ENCODE results near the gene TAAR2.
"Not testable (repeated sequence)": the region's sequence is repeated elsewhere in the genome, so short reads cannot be mapped to it uniquely, and the experiment has no call there.

Gene TAAR2

DNA sequence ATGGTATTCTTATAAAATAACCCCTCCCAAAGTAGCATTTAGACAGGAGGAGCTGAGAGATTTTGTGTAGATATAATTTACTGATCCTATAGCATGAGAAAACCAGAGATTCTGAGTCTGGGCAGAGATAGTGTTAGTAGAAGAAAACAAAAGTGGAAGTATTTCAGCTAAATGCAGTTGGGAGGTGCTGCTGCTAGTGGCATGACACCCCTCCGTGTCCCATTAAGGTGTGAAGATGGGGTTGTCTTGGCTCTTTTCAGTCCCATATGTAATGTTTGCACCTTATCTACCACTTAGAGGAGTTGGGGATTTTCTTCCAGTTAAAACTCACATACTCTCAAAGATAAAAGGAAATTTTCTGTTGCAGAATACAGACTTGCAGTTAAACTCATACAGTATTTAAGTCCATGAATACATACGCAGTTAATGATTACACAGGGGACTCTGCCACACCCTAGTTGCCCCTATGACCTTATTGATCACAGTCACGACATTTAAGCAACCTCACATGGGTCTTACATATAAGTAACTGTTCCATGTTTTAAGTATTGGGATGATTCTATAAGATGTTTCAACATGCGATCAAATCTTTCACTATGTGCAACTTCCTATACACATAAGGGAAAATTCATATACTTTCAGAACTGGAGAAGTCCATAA lies 11.5 kb downstream of the TAAR2 start:
- no peak for DNase-seq

- DNase-seq = no peak
These were observed 12.5 kb downstream of the TAAR2 start for GRCh38 chr6:132611616-132612015.

GRCh38 chr6:132607544-132608233 lies 16.4 kb downstream of the TAAR2 start:
- no peak for DNase-seq

DNA sequence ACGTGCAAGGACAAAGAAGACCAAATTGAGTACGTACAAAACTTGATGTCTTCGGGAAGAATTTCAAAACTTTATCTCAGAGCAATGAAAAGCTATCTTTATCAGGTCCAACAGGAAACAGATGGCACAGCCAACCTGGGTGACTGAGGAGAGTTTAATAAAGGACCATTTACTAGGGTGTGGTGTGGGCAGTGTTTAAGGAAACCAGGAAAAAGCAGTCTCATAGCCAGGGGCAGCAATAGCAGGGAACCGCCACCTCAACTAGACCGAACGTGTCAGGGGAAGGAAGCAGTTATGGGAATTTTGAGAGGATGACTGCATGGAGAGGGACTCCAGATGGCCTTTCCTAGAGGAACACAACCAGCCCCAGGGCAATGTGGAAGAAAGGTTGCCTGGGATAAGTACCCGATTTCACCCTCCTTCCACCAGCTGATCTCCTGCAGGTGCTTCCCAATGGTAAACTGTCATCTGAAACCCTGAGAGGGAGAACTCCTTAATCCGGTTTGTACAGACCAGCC lies 19.4 kb downstream of the TAAR2 start:
- no peak for DNase-seq

GRCh38 chr6:132600900-132601299 lies 23.2 kb downstream of the TAAR2 start:
- DNase-seq = not testable (repeated sequence)

- no peak for DNase-seq
These were observed 25.6 kb downstream of the TAAR2 start for GRCh38 chr6:132598473-132598872.

DNA sequence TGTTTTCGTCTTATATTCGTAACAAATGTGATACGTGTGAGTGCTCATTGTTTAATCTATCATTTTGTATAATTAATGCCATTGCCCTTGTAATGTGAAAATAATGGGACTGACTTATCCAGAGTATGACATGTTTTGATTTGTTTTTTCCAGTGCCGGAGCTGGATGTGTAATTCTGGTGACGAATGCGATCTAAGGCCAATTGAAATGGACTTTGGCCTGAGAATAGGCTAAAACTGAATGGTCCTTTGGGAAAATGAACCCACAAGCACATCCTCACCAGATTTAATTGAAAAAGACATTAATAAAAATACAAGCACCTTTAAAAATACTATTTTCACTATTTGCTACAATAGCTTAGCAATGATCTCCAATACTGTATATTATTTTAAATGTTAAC lies 27.9 kb downstream of the TAAR2 start:
- no peak for DNase-seq

DNA sequence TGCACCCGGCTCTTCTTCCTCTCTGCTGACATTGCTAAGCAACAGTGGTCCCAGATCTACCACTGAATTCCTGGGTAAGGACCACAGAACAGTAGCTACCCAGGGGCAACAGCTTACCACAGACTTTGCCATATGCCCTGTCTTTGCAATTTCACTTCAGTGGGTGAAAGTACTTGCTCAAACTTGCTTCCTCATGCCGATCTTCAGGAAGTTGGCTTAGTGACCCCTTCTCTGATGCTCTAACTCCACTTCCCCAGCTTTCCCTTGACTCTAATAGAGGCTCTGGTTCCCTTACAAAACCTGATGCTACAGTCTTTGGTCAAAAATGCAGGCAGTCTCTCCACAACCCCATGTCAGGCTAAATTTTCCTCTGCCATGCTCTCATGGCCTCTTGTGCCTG lies 31.2 kb downstream of the TAAR2 start:
- DNase-seq = no peak

- DNase-seq = no peak
These were observed 33.7 kb downstream of the TAAR2 start for GRCh38 chr6:132590362-132590761.

GRCh38 chr6:132589454-132589853 lies 34.6 kb downstream of the TAAR2 start, which contains the start of gene TAAR5:
TAAR5 (minus strand) TSS chr6:132589741; CDS start chr6:132589686, 55 bp downstream.
- DNase-seq = no peak

GRCh38 chr6:132587424-132587823 lies 36.7 kb downstream of the TAAR2 start:
- no peak for DNase-seq

GRCh38 chr6:132584698-132585097 lies 39.4 kb downstream of the TAAR2 start:
- DNase-seq = no peak

DNA sequence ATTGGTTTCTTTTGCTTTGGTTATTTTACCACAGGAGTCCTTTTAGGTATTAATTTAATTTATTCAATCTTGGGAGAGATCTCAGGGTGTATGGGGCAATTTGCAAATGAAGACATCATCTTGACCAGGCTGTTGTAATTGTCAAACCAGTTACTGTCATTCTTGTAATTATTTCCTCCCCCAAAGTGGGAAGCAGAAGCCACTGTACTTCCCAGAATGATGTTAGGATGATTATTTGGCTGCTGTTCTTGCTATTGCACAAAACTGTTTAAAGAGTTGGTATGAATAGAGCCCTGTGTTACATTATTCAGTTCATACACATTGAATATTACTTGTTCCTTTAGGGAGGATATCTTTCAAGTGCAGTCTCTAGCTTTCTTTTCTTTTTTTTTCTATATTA lies 52.3 kb downstream of the TAAR2 start:
- no peak for DNase-seq

DNA sequence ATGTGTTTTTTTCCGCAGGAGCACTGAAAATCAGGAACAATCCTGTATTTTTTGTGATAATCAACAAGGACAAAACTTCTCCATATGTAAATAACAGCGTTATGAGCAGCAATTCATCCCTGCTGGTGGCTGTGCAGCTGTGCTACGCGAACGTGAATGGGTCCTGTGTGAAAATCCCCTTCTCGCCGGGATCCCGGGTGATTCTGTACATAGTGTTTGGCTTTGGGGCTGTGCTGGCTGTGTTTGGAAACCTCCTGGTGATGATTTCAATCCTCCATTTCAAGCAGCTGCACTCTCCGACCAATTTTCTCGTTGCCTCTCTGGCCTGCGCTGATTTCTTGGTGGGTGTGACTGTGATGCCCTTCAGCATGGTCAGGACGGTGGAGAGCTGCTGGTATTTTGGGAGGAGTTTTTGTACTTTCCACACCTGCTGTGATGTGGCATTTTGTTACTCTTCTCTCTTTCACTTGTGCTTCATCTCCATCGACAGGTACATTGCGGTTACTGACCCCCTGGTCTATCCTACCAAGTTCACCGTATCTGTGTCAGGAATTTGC lies 53.8 kb downstream of the TAAR2 start, which contains the start of gene TAAR6:
Gene TAAR6, plus strand, starts transcription at position 102 of the 557 bp plus-strand sequence. Its CDS starts 0 bp downstream, at position 102.
- DNase-seq = no peak

DNA sequence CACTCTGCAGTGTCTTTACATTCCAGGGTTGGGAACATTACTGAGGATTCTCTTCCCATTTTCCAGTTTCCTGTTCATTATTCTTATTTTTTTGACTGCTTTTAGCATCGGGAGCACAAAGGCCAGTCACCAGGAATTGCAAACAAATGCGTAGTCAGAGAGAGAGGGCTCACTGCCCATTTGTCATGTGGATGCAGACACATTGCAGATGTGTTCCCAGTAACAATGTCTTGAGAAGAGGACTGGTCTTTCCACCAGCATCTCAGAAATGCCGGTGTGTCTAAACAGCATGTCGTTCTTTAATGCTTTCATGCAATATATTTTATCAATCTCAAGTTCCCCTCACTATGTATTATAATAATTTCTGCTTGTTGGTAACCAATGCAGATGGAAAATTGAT lies 54.9 kb downstream of the TAAR2 start:
- DNase-seq = no peak

GRCh38 chr6:132568611-132569010 lies 55.5 kb downstream of the TAAR2 start:
- DNase-seq = no peak

DNA sequence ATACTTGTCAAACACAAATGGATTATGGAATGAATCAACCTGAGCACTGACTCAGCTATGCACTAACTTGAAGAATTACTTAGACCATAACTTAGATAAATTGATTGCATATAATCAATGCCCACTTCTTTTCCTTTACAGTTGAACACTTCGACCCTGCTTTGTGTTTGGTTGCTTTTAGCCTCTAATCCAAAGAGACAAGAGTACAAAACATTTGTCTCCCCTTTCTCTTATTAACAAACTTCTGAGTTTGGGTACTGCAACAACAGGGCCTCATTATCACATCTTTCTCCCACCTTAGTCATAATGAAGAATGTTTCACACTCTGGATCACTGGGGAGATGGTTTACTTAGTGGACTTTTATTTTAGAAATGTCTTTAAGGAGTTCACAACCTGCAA lies 56.5 kb downstream of the TAAR2 start:
- DNase-seq = no peak

All from T-helper 9 cell (primary cell).